HCT116 (cell line): ENCODE results near the gene S100P. TPM values are rescaled to one million over a fixed set of nuclear protein-coding genes. Genes with fewer than 3 reads are reported as not detected.
A peak's percentile ranks its signal among the peaks of the same experiment; 100 is the strongest.

Source experiments
- ATAC-seq: fragments of 200-7000 bp; cut with Tn5 transposase; 2 replicates; pipeline ENCODE4 v1.9.1; 2020; ENCODE audit warnings: mild to moderate bottlenecking, moderate library complexity
- BruUV-seq: library from RNA; stranded (reverse); fragments of 400-500 nt; replicated peaks from 2 replicates; lab custom pipeline; 2021; lab: Mats Ljungman, UMichigan
- CTCF ChIA-PET: fragments of 300-600 bp; sonication (Branson Sonifier 250); formaldehyde crosslinking; loops from one replicate; lab custom pipeline; 2021; ENCODE audit warnings: antibody characterized with exemption; lab: Charles Lee
- POLR2A ChIA-PET: fragments of 300-600, 350-600 bp; sonication (Branson Sonifier 250); formaldehyde crosslinking; loops from one replicate; lab custom pipeline; 2021; ENCODE audit warnings: antibody characterized with exemption; lab: Charles Lee
- RAD21 ChIA-PET, 2 experiments: fragments of 300-600 bp; sonication (Branson Sonifier 250); formaldehyde crosslinking; loops; one replicate each; lab custom pipeline; 2023; ENCODE audit warnings: low total read pairs in 2 of 2; ENCODE audit not compliant: uncharacterized antibody in 2 of 2, unreplicated experiment in 2 of 2, low non-redundant PET in 1 of 2; lab: Charles Lee
- DNase-seq: peaks from one replicate; pipeline ENCODE4 v3.0.0-alpha.2; 2010; ENCODE audit warnings: low read depth, low spot score
- H2AFZ ChIP-seq: fragments of 200-600 bp; shearing (Covaris generic), sonication (generic); 2 replicates; pipeline ENCODE4 v1.6.1; 2017; ENCODE audit warnings: low read depth, mixed run types, mixed read lengths, antibody characterized with exemption, low read length; ENCODE audit not compliant: poor library complexity, severe bottlenecking
- H3K27ac ChIP-seq: 2 replicates; pipeline ENCODE4 v1.5.1; 2012; ENCODE audit warnings: low read depth, low read length
- H3K27me3 ChIP-seq: fragments of 200-600 bp; sonication (generic); 2 replicates; pipeline ENCODE4 v1.6.1; 2016; ENCODE audit warnings: mixed run types, low read length, mixed read lengths; ENCODE audit not compliant: insufficient read depth
- H3K36me3 ChIP-seq, 2 experiments: fragments of 200-500 bp in 1 of 2; fragments of 200-600 bp in 1 of 2; sonication (Bioruptor generic) in 1 of 2; sonication (generic) in 1 of 2; 2 replicates each; pipeline versions ENCODE4 v1.5.1 to v1.6.1; 2014 to 2016; ENCODE audit warnings: low read length in 2 of 2, inconsistent platforms in 1 of 2, mixed read lengths in 1 of 2, mixed run types in 1 of 2; ENCODE audit not compliant: insufficient read depth in 2 of 2, control insufficient read depth in 1 of 2
- H3K4me1 ChIP-seq, 2 experiments: fragments of 200-600 bp in 1 of 2; sonication (generic) in 1 of 2; 2 replicates each; pipeline versions ENCODE4 v1.5.1 to v1.6.1; 2012 to 2017; ENCODE audit warnings: low read length in 2 of 2, inconsistent platforms in 1 of 2, mild to moderate bottlenecking in 1 of 2, mixed read lengths in 1 of 2, mixed run types in 1 of 2, moderate library complexity in 1 of 2; ENCODE audit not compliant: insufficient read depth in 2 of 2, control insufficient read depth in 1 of 2
- H3K4me2 ChIP-seq: fragments of 200-600 bp; sonication (generic); 2 replicates; pipeline ENCODE4 v1.6.1; 2017; ENCODE audit warnings: mixed run types, low read length, mixed read lengths
- H3K4me3 ChIP-seq, 2 experiments: fragments of 200-600 bp in 1 of 2; sonication (generic) in 1 of 2; replicated peaks in 1 of 2; 2 replicates each; pipeline ENCODE4 v1.5.1; 2011 to 2016; ENCODE audit warnings: low read length in 2 of 2, control low read depth in 1 of 2, low read depth in 1 of 2, mild to moderate bottlenecking in 1 of 2, mixed read lengths in 1 of 2, mixed run types in 1 of 2
- H3K79me2 ChIP-seq: fragments of 200-600 bp; sonication (generic); 2 replicates; pipeline ENCODE4 v1.6.1; 2017; ENCODE audit warnings: mild to moderate bottlenecking, mixed run types, low read length, moderate library complexity, mixed read lengths; ENCODE audit not compliant: insufficient read depth
- H3K9ac ChIP-seq: fragments of 200-600 bp; sonication (generic); 2 replicates; pipeline ENCODE4 v1.6.1; 2016; ENCODE audit warnings: low read length, mixed read lengths
- H3K9me2 ChIP-seq: fragments of 200-600 bp; sonication (generic), shearing (Covaris generic); 2 replicates; pipeline ENCODE4 v1.6.1; 2017; ENCODE audit warnings: mixed run types, mild to moderate bottlenecking, moderate library complexity; ENCODE audit not compliant: insufficient read depth
- H3K9me3 ChIP-seq, 2 experiments: fragments of 200-500 bp in 1 of 2; fragments of 200-600 bp in 1 of 2; sonication (Bioruptor generic) in 1 of 2; sonication (generic) in 1 of 2; 2 replicates each; pipeline ENCODE4 v1.6.1; 2014 to 2017; ENCODE audit warnings: low read length in 2 of 2, mixed read lengths in 2 of 2, inconsistent platforms in 1 of 2, low read depth in 1 of 2, mild to moderate bottlenecking in 1 of 2, mixed run types in 1 of 2, moderate library complexity in 1 of 2; ENCODE audit not compliant: control insufficient read depth in 1 of 2, insufficient read depth in 1 of 2
- H4K20me1 ChIP-seq: fragments of 200-600 bp; sonication (generic), shearing (Covaris generic); 2 replicates; pipeline ENCODE4 v1.6.1; 2017; ENCODE audit warnings: mixed run types, mild to moderate bottlenecking, moderate library complexity; ENCODE audit not compliant: insufficient read depth
- EZH2 ChIP-seq: fragments of 200-600 bp; sonication (generic); IDR thresholded peaks from 2 replicates; pipeline ENCODE4 v1.6.1; 2017; ENCODE audit warnings: antibody characterized with exemption, mixed run types
- EZH2phosphoT487 ChIP-seq: fragments of 200-600 bp; IDR thresholded peaks from 2 replicates; pipeline ENCODE4 v1.6.1; 2018; ENCODE audit warnings: antibody characterized with exemption, borderline replicate concordance
- JUND ChIP-seq: IDR thresholded peaks from 2 replicates; pipeline ENCODE4 v1.6.1; 2012
- RAD21 ChIP-seq: IDR thresholded peaks from 2 replicates; pipeline ENCODE4 v1.6.1; 2012; ENCODE audit warnings: low read depth, mild to moderate bottlenecking
- SIN3A ChIP-seq: IDR thresholded peaks from 2 replicates; pipeline ENCODE4 v1.6.1; 2012; ENCODE audit warnings: low read depth
- YY1 ChIP-seq: IDR thresholded peaks from 2 replicates; pipeline ENCODE4 v1.6.1; 2011; ENCODE audit warnings: low read length, low read depth, moderate library complexity, mild to moderate bottlenecking; ENCODE audit not compliant: insufficient replicate concordance; ENCODE audit errors: extremely low read depth
- ZNF274 ChIP-seq: fragments of 200-500 bp; sonication (Bioruptor generic); IDR thresholded peaks from 2 replicates; pipeline ENCODE4 v1.6.1; 2014; ENCODE audit warnings: mild to moderate bottlenecking, low read depth, low read length, inconsistent platforms
- intact Hi-C: fragments of 100-400 bp; cut with micrococcal nuclease; formaldehyde crosslinking; loops from 2 replicates; pipeline ENCODE4 v1.10.0; 2022
- total RNA-seq: library from RNA; stranded (reverse); gene quantifications from one replicate; pipeline ENCODE4 v1.2.1, GENCODE V29; 2021; ENCODE audit not compliant: unreplicated experiment
- TF ChIP-seq, protein P1 (sequence below), 3 experiments: fragments of 200-600 bp in 1 of 3; sonication (generic) in 1 of 3; IDR thresholded peaks in 2 of 3; conservative IDR thresholded peaks in 1 of 3; 2 replicates each; pipeline ENCODE4 v1.5.1; 2012 to 2017; ENCODE audit warnings: low read depth in 2 of 3, low read length in 2 of 3, antibody characterized with exemption in 1 of 3, borderline replicate concordance in 1 of 3, control low read depth in 1 of 3, mild to moderate bottlenecking in 1 of 3, mixed read lengths in 1 of 3, mixed run types in 1 of 3, moderate library complexity in 1 of 3; ENCODE audit not compliant: insufficient read depth in 1 of 3
- TF ChIP-seq, protein P2 (sequence below): IDR thresholded peaks from 2 replicates; pipeline ENCODE4 v1.6.1; 2012
- TF ChIP-seq, protein P3 (sequence below): IDR thresholded peaks from 2 replicates; pipeline ENCODE4 v1.6.1; 2012; ENCODE audit warnings: low read depth

Gene S100P
- total RNA-seq, 1 experiment from 2014 or later: 4.1 TPM

DNA sequence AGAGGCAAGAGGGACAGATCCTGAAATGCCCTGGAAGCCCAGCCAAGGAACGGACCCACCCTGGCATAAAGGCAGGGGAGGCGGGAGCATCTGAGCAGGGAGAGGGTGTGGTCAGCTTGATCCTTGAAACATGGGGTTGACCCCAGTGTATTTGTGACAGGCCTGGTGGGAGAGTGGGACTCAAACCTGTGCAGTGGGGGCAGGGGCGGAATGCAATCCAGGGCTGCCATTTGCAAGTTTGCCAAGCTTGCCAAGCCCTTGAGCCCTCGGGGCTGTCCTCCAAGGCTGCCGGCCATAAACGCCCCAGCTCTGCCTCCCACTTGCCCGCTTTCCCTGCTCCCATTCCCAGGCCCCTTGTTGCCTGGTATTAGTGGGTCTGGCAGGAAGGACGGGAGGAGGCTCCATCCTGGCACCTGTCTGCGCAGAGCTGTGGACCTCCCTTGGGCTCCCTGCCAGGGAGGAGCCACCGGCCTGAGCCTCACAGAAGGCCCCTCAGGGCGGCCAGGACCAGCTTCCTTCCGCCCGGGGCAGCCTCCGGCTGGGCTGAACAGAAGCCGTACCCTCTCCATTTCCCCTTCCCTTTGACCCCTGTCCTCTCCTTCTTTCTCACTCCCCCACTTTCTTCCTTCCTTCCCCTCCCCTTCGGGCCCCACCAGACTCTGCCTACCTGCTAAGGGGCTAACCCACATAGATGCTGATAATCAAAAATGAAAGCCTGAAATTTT is 661 bp downstream of the S100P start:
- RAD21 ChIA-PET: no interaction called here
- BruUV-seq: no TSS peak
- Histone ChIP-seq H3K27ac (no peak overlapping the region), H3K4me3 (no peak overlapping the region), H4K20me1 (no peaks in the 10 kb centered on the region), H3K27me3 (no peaks in the 10 kb centered on the region), H3K36me3 (no peaks in the 10 kb centered on the region), H3K9ac (no peak overlapping the region), H3K4me2 (no peak overlapping the region), H2AFZ (no peak overlapping the region), H3K4me1 (peaks cover 19 to 33% of the 10 kb centered on the region in 2 experiments), H3K9me3 (no peaks in the 10 kb centered on the region), H3K9me2 (no peaks in the 10 kb centered on the region), H3K79me2 (no peaks in the 10 kb centered on the region)
- CTCF ChIA-PET: interaction anchor here (0.7 kb wide), 1 partner anchor 14 kb away, joined by 3 read pairs; no protein-coding TSS in a partner anchor
- no peak for DNase-seq
- POLR2A ChIA-PET: no interaction called here
- no peak for ATAC-seq
- TF ChIP-seq SIN3A: no peak
- TF ChIP-seq, all 23 proteins: peak for 0
- intact Hi-C loops: no loop called here

DNA sequence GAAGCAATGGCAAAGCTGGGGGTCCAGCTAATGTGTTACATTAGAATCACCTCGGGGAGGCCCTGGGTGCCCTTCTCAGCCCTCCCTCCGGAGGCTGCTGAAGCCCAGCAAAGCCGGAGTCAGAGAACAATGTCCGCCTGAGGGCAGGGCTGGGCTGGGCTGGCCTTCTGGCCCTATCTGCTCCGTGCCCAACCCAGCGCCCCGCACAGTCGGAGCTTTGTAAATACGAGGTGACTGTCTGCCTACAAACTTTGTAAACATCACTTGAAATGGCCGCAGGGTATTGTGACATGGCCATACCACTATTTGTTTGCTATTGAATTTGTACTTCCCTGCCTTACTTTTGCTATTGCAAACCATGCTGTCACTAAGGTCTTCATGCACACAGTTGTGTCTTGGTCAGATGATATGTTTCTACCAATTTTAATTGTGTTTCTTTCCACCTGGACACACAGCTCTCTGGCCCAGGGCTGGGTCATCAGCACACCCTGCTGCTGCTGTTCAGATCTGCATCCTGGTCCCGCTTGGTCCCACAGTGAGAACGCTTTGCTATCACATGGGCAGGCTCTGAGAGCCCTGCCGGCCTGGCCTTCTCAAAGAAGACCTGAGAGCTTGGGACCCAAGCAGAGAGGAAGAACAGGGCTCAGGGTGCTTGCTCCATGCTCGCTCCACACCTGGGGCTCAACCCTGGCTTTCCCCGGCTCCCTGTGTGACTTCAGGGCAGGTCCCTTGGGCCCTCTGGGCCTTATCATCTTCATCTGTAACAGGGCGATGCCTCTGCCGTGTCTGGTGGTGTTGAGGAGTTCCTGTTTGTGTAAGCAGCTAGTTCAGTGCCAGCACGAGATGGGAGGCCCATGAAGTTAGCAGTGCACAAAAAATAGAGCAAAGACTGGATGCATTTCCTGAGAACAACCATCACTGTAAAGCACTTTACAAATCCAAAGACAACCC is 2.3 kb downstream of the S100P start:
- H3K79me2 ChIP-seq: no peaks in the 10 kb centered on the region
- no peaks in the 10 kb centered on the region for H4K20me1 ChIP-seq
- no peak overlapping the region for H3K9ac ChIP-seq
- intact Hi-C loops: no loop called here
- no peaks in the 10 kb centered on the region for H3K9me3 ChIP-seq
- DNase-seq: no peak
- ChIA-PET POLR2A (no interaction called here), CTCF (no interaction called here), RAD21 (no interaction called here)
- no peak overlapping the region for H3K27ac ChIP-seq
- no peaks in the 10 kb centered on the region for H3K27me3 ChIP-seq
- H3K4me1 ChIP-seq: peaks cover 5 to 18% of the 10 kb centered on the region in 2 experiments; a peak in 2 of 4 replicates
- ATAC-seq: peak; percentile 39; the same call in 1 of the 2 replicates
- H3K9me2 ChIP-seq: no peaks in the 10 kb centered on the region
- no TSS peak for BruUV-seq
- H2AFZ ChIP-seq: no peak overlapping the region
- no peak overlapping the region for H3K4me3 ChIP-seq
- no peaks in the 10 kb centered on the region for H3K36me3 ChIP-seq
- no peak overlapping the region for H3K4me2 ChIP-seq
- TF ChIP-seq EZH2phosphoT487: no peak
- TF ChIP-seq, protein P1, sequence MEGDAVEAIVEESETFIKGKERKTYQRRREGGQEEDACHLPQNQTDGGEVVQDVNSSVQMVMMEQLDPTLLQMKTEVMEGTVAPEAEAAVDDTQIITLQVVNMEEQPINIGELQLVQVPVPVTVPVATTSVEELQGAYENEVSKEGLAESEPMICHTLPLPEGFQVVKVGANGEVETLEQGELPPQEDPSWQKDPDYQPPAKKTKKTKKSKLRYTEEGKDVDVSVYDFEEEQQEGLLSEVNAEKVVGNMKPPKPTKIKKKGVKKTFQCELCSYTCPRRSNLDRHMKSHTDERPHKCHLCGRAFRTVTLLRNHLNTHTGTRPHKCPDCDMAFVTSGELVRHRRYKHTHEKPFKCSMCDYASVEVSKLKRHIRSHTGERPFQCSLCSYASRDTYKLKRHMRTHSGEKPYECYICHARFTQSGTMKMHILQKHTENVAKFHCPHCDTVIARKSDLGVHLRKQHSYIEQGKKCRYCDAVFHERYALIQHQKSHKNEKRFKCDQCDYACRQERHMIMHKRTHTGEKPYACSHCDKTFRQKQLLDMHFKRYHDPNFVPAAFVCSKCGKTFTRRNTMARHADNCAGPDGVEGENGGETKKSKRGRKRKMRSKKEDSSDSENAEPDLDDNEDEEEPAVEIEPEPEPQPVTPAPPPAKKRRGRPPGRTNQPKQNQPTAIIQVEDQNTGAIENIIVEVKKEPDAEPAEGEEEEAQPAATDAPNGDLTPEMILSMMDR (IDR thresholded peaks at IDR 0.05 in 2 of 3, conservative IDR thresholded peaks at IDR 0.05 in 1 of 3; ENCODE audit: borderline replicate concordance in 1 of 3, insufficient read depth in 1 of 3, low read depth in 2 of 3, low read length in 2 of 3): no peak
- TF ChIP-seq EZH2: no peak
- TF ChIP-seq, protein P2, sequence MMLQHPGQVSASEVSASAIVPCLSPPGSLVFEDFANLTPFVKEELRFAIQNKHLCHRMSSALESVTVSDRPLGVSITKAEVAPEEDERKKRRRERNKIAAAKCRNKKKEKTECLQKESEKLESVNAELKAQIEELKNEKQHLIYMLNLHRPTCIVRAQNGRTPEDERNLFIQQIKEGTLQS: no peak
- TF ChIP-seq RAD21: no peak
- no peak for TF ChIP-seq YY1
- TF ChIP-seq JUND: no peak
- no peak for TF ChIP-seq ZNF274
- TF ChIP-seq, protein P3, sequence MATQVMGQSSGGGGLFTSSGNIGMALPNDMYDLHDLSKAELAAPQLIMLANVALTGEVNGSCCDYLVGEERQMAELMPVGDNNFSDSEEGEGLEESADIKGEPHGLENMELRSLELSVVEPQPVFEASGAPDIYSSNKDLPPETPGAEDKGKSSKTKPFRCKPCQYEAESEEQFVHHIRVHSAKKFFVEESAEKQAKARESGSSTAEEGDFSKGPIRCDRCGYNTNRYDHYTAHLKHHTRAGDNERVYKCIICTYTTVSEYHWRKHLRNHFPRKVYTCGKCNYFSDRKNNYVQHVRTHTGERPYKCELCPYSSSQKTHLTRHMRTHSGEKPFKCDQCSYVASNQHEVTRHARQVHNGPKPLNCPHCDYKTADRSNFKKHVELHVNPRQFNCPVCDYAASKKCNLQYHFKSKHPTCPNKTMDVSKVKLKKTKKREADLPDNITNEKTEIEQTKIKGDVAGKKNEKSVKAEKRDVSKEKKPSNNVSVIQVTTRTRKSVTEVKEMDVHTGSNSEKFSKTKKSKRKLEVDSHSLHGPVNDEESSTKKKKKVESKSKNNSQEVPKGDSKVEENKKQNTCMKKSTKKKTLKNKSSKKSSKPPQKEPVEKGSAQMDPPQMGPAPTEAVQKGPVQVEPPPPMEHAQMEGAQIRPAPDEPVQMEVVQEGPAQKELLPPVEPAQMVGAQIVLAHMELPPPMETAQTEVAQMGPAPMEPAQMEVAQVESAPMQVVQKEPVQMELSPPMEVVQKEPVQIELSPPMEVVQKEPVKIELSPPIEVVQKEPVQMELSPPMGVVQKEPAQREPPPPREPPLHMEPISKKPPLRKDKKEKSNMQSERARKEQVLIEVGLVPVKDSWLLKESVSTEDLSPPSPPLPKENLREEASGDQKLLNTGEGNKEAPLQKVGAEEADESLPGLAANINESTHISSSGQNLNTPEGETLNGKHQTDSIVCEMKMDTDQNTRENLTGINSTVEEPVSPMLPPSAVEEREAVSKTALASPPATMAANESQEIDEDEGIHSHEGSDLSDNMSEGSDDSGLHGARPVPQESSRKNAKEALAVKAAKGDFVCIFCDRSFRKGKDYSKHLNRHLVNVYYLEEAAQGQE: no peak
